Stomach (tissue), 4 donors: ENCODE data around the gene TMTC1.

Experiments
- POLR2A ChIP-seq, 4 donors: fragments of 450-650 bp; IDR thresholded peaks; one replicate each; pipeline ENCODE4 v1.6.1; 2016; ENCODE audit warnings: antibody characterized with exemption in 4 of 4, control low read depth in 2 of 4, mild to moderate bottlenecking in 1 of 4, moderate library complexity in 1 of 4
- TF ChIP-seq, protein P1 (sequence below), 7 experiments: fragments of 450-650 bp in 4 of 7; fragments of 200-600 bp in 3 of 7; sonication (generic) in 3 of 7; IDR thresholded peaks; one replicate each; pipeline ENCODE4 v1.5.1; 2016 to 2019; ENCODE audit warnings: antibody characterized with exemption in 7 of 7, control low read depth in 2 of 7, mild to moderate bottlenecking in 1 of 7

DNA sequence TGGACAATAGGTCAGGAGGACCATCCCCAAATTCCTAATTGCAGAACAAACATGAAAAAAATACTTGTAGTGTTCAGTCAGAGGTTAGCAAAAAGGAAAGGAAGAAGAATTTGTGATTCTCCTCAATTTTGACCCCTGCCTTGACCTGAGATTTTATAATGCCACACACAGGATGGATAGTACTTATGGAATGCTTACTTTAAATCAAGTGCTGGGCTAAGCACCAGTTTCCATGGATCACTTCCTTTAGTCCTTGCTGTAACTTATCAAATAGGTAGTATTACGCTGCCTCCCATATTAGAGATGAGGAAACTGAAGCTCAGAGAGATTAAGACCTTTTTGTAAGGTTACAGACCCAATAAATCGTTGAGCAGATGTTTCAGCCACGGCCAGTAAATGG is 205.0 kb downstream of the TMTC1 start:
- TF ChIP-seq, protein P1, sequence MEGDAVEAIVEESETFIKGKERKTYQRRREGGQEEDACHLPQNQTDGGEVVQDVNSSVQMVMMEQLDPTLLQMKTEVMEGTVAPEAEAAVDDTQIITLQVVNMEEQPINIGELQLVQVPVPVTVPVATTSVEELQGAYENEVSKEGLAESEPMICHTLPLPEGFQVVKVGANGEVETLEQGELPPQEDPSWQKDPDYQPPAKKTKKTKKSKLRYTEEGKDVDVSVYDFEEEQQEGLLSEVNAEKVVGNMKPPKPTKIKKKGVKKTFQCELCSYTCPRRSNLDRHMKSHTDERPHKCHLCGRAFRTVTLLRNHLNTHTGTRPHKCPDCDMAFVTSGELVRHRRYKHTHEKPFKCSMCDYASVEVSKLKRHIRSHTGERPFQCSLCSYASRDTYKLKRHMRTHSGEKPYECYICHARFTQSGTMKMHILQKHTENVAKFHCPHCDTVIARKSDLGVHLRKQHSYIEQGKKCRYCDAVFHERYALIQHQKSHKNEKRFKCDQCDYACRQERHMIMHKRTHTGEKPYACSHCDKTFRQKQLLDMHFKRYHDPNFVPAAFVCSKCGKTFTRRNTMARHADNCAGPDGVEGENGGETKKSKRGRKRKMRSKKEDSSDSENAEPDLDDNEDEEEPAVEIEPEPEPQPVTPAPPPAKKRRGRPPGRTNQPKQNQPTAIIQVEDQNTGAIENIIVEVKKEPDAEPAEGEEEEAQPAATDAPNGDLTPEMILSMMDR (IDR thresholded peaks at IDR 0.05): no peak
- TF ChIP-seq POLR2A (IDR thresholded peaks at IDR 0.05): no peak
